HUDEP-2 (cell line): ENCODE results near the gene PALLD.

Source experiments
- DNase-seq, 76 experiments: peaks; one replicate each; lab custom pipeline; 2025; ENCODE audit not compliant: unreplicated experiment in 76 of 76; lab: John Stamatoyannopoulos, UW

PALLD gene

GRCh38 chr4:168880072-168880675 is 383.3 kb downstream of the PALLD start:
- DNase-seq: no peak

GRCh38 chr4:168880811-168881595 is 384.2 kb downstream of the PALLD start:
- no peak for DNase-seq

GRCh38 chr4:168881781-168882420 is 385.0 kb downstream of the PALLD start:
- no peak for DNase-seq

GRCh38 chr4:168882650-168883233 is 385.9 kb downstream of the PALLD start:
- DNase-seq: no peak

GRCh38 chr4:168883513-168883912 is 386.7 kb downstream of the PALLD start:
- no peak for DNase-seq

GRCh38 chr4:168884251-168885124 is 387.6 kb downstream of the PALLD start:
- no peak for DNase-seq

- no peak for DNase-seq
These were observed 388.5 kb downstream of the PALLD start for GRCh38 chr4:168885400-168885799.

- no peak for DNase-seq
These were observed 389.5 kb downstream of the PALLD start for GRCh38 chr4:168886351-168886750.

- no peak for DNase-seq
These were observed 391.0 kb downstream of the PALLD start for GRCh38 chr4:168887809-168888208.

GRCh38 chr4:168888715-168889215 is 391.9 kb downstream of the PALLD start:
- DNase-seq: no peak

GRCh38 chr4:168891086-168891485 is 394.2 kb downstream of the PALLD start:
- no peak for DNase-seq

GRCh38 chr4:168891688-168892087 is 394.8 kb downstream of the PALLD start:
- no peak for DNase-seq

- DNase-seq: no peak
These were observed 395.6 kb downstream of the PALLD start for GRCh38 chr4:168892475-168892874.

- no peak for DNase-seq
These were observed 396.4 kb downstream of the PALLD start for GRCh38 chr4:168893205-168893604.

- DNase-seq: no peak
These were observed 397.0 kb downstream of the PALLD start for GRCh38 chr4:168893807-168894206.

GRCh38 chr4:168900080-168900479 is 403.2 kb downstream of the PALLD start:
- DNase-seq: no peak

- DNase-seq: peak in 10 of 76 experiments; percentile 0 to 13 (median 2)
These were observed 410.4 kb downstream of the PALLD start for GRCh38 chr4:168907119-168907698.

- no peak for DNase-seq
These were observed 411.2 kb downstream of the PALLD start for GRCh38 chr4:168908093-168908492.

GRCh38 chr4:168908851-168909273 is 412.0 kb downstream of the PALLD start:
- no peak for DNase-seq

GRCh38 chr4:168914095-168914494 is 417.2 kb downstream of the PALLD start:
- no peak for DNase-seq
